ENCODE measurements around the gene TOX4.
A peak's percentile ranks its signal among the peaks of the same experiment; 100 is the strongest.

TOX4 gene

DNA sequence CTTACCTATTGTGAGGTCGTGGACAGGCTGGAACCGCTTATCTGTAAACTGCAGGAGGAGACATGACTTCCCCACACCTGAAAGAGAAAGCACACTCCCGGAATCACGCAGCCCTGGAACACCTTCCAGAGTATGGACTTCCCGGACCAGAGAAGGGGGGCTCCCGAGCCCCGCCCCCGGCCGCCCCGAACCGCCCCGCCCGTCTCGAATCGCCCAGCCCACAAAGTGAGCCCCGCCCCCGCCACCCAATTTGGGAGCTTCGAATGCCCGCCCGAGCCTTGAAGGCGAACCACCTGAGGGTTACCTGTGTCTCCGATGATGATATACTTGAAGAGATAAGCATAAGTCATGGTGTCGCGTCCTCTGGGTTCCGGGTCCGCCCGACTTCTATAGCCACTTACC is 471 bp upstream of the TOX4 start:
- peaks cover 3% of the 10 kb centered on the region; the same call in 1 of the 2 replicates for H3K36me3 ChIP-seq (ENCODE audit: insufficient read depth, low read length)
- no peaks in the 10 kb centered on the region; the same call in 1 of the 2 replicates for H3K9me3 ChIP-seq (ENCODE audit: control insufficient read depth, insufficient read depth, low read length)
- peak overlapping the region; percentile 74 for H3K9ac ChIP-seq (ENCODE audit: low read depth, low read length)
- no peaks in the 10 kb centered on the region for H3K4me1 ChIP-seq (ENCODE audit: insufficient read depth, low read length)

DNA sequence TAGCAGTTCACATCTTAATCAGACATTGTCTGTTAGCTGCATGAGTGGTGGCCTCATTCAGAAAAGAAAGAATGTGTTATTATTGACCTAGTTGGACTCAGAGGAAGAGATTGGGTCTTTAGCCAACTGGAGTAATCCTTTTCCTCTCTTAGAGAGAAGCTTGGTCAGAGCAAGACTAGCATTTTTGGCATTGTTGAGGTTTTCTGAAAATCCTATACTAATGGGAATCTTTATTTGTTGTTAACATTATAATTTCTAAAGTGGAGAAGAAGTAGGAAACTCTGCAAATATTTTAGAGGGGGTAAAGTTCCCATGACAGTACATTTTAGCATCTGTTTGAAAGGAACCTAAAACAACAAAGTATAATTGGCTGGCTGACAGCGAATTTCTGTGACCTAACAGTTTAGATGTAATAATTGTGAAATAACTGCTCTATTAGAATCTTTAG is 9.7 kb downstream of the TOX4 start:
- Histone ChIP-seq H3K9ac (ENCODE audit: low read depth, low read length) (no peak overlapping the region), H3K36me3 (ENCODE audit: insufficient read depth, low read length) (peaks cover 5% of the 10 kb centered on the region), H3K9me3 (ENCODE audit: control insufficient read depth, insufficient read depth, low read length) (no peaks in the 10 kb centered on the region), H3K4me1 (ENCODE audit: insufficient read depth, low read length) (no peaks in the 10 kb centered on the region)

DNA sequence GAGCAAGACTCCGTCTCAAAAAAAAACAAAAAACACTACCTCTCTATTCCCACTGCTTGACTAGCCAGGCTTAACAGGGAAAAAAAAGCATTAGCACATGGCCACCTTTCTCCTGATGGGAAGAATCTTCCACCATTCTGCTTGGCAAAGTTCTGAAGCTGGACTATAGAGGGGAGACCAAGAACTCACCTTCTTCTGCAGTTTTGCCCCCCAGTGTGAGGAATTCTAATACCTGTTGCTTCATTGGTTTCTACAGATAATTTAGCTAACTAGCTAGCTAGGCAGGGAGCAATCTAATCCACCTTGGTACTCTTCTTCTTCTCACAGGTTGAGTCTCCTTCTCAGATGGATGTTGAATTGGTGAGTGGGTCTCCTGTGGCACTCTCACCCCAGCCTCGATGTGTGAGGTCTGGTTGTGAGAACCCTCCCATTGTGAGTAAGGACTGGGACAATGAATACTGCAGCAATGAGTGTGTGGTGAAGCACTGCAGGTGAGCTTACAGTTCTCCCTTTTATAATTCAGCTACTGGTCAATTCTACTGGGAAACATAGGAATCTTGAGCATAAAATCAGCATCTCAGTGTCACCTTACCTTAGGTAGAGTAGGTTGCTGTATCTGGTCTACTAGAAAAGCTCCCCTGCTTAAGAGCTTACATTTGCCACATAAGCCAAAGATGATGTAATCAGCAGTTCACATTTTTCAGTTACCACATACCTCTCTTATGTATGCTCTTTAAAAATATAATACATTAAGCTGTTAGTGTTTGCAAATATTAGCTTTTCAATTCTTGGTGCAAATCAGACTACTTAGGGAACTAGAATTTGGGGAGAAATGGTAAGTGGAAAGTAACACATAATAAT is 18.1 kb downstream of the TOX4 start:
- no peak overlapping the region for H3K9ac ChIP-seq (ENCODE audit: low read depth, low read length)
- H3K4me1 ChIP-seq (ENCODE audit: insufficient read depth, low read length), result peaks cover 11% of the 10 kb centered on the region; the same call in 1 of the 2 replicates
- no peaks in the 10 kb centered on the region for H3K9me3 ChIP-seq (ENCODE audit: control insufficient read depth, insufficient read depth, low read length)
- peaks cover 36% of the 10 kb centered on the region for H3K36me3 ChIP-seq (ENCODE audit: insufficient read depth, low read length)

DNA sequence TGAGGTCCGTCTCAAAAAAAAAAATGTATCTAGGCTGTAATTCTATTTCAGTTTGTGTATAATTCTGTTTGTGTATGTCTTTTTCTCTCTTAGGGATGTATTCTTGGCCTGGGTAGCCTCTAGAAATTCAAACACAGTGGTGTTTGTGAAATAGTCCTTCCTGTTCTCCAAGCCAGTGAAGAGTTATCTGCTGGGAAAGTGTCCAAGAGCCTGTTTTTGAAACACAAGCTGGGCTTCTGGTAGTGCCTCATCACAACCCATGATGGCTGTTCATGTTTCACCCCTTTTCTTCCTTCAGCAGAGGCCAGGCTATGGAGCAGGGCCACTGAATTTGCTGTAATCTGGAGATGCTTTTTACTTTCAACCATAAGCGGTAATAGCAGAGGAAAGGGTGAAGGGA is 19.5 kb downstream of the TOX4 start:
- Histone ChIP-seq H3K4me1 (ENCODE audit: insufficient read depth, low read length) (peaks cover 11% of the 10 kb centered on the region; the same call in 1 of the 2 replicates), H3K9ac (ENCODE audit: low read depth, low read length) (no peak overlapping the region), H3K36me3 (ENCODE audit: insufficient read depth, low read length) (peaks cover 41% of the 10 kb centered on the region), H3K9me3 (ENCODE audit: control insufficient read depth, insufficient read depth, low read length) (no peaks in the 10 kb centered on the region)

DNA sequence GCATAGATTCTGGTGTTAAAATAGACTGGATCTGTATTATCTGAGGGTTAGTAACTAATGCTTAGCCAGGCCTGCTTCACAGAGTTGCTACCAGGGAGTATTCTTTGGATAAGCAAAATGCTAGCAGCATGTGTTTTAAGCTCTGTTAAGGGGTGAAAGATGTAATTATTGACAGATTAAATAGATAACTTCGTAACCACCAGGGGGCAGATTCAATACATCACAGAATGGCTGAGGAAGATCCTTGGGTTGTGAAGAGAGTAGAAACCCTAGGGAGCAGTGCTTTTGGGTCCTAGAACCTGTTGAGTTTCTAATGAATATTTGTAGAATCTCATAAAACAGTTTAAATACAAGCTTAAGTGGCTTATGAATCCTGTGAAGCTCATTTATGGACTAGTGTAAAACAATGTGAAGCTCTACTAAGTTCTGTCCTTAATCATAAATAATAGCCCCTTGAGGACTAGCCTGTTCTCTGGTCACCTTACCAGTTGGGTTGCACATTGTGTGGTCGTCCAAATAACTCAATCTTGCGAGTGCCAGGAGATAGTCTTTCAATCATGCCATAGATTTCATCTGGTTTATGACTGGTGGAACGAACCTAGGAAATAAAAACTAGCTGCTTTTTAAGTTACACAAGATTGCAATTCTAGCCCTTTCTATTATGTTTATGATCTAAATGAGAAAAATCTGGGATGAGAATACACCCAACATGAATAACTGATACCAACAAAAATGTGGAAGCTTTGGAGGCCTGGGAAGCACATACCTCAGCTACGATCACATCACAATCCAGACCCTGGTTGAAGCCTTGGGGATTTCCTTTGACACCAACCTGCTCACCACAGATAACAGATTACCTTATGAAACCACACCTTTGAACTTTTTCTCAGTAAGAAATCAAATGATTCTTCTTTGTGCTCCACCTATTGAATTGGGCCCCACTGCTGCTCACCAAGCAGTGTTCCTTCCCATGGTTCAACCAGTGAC is 21.8 kb downstream of the TOX4 start:
- H3K9me3 ChIP-seq (ENCODE audit: control insufficient read depth, insufficient read depth, low read length), result no peaks in the 10 kb centered on the region
- H3K36me3 ChIP-seq (ENCODE audit: insufficient read depth, low read length), result peaks cover 37% of the 10 kb centered on the region
- H3K4me1 ChIP-seq (ENCODE audit: insufficient read depth, low read length), result peaks cover 11% of the 10 kb centered on the region; the same call in 1 of the 2 replicates
- no peak overlapping the region for H3K9ac ChIP-seq (ENCODE audit: low read depth, low read length)

DNA sequence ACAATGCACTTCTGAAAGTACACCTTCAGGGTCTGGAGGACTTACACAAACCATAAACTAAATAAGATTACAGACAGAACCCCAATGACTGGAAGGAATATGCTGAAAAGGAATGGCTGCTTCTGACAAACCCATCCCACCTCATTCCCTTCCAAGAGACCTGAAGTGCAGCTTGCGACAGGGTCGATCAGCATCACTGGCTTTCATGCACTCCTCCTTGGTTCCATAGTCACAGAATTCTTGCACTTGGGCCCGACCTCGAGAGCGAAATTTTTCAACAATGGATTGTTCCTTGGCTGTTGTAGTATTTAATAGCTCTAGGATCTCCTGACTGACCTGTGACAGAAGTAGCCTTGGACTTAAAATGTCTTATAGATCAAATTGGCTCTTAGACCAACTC is 24.6 kb downstream of the TOX4 start:
- Histone ChIP-seq H3K36me3 (ENCODE audit: insufficient read depth, low read length) (peaks cover 25% of the 10 kb centered on the region), H3K9ac (ENCODE audit: low read depth, low read length) (no peak overlapping the region), H3K4me1 (ENCODE audit: insufficient read depth, low read length) (peaks cover 4% of the 10 kb centered on the region; the same call in 1 of the 2 replicates), H3K9me3 (ENCODE audit: control insufficient read depth, insufficient read depth, low read length) (no peaks in the 10 kb centered on the region)

DNA sequence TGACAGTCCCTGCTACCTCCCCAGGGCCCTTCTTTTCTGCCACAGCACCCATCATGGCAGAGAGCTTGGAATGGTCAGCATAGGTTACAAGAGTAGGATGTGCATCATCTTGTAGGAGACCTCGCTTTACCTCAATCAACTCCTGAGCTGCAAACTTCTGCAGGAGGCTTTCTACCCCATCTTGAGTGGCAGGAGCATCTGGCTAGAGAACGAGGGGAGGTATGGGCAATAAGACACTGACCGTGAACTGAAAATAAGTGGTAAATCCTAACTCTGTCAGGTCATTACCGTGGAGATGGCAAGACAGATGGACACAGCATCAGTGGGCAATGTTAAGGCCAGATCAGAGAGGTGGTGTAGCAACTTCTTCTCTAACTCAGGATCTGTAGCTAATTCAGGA is 26.4 kb downstream of the TOX4 start:
- peaks cover 21% of the 10 kb centered on the region for H3K36me3 ChIP-seq (ENCODE audit: insufficient read depth, low read length)
- H3K4me1 ChIP-seq (ENCODE audit: insufficient read depth, low read length), result peaks cover 4% of the 10 kb centered on the region; the same call in 1 of the 2 replicates
- no peaks in the 10 kb centered on the region for H3K9me3 ChIP-seq (ENCODE audit: control insufficient read depth, insufficient read depth, low read length)
- H3K9ac ChIP-seq (ENCODE audit: low read depth, low read length), result no peak overlapping the region

DNA sequence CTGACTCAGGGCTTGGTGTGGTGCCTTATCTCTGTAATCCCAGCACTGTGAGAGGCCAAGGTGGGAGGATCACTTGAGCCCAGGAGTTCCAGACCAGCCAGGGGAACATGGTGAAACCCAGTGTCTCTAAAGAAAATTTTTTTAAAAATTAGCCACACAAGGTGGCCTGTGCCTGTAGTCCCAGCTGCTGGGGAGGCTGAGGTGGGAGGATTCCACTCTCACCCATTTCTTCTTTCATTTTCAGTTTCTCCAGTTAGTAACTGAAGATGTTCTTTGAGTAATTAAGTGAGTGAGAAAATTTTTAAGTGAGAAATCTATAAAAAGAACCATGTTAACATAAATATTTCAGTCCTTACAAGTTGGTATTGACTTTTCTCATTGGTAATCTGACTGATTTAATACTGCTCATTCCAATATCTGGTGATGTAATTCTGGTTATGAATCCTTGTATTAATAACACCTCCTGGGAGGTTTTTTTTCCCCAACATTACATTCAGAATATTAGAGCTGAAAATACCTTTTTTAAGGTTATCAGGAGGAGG is 28.1 kb downstream of the TOX4 start:
- no peak overlapping the region for H3K9ac ChIP-seq (ENCODE audit: low read depth, low read length)
- H3K9me3 ChIP-seq (ENCODE audit: control insufficient read depth, insufficient read depth, low read length), result no peaks in the 10 kb centered on the region
- peaks cover 15% of the 10 kb centered on the region for H3K36me3 ChIP-seq (ENCODE audit: insufficient read depth, low read length)
- no peaks in the 10 kb centered on the region for H3K4me1 ChIP-seq (ENCODE audit: insufficient read depth, low read length)

DNA sequence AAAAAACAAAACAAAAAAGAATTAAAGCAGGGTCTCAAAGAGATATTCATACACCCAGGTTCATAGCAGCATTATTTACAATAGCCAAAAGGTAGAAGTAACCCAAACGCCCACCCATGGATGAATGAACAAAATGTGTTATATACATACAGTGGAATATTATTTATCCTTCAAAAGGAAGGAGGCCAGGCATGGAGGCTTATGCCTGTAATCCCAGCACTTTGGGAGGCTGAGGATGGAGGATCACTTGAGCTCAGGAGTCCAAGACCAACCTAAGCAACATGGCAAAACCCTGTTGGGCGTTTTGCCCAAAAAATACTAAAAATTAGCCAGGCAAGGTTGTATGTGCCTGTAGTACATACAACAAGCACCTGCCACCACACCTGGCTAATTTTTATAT is 29.6 kb downstream of the TOX4 start:
- H3K4me1 ChIP-seq (ENCODE audit: insufficient read depth, low read length), result no peaks in the 10 kb centered on the region
- no peaks in the 10 kb centered on the region for H3K9me3 ChIP-seq (ENCODE audit: control insufficient read depth, insufficient read depth, low read length)
- no peak overlapping the region for H3K9ac ChIP-seq (ENCODE audit: low read depth, low read length)
- H3K36me3 ChIP-seq (ENCODE audit: insufficient read depth, low read length), result peaks cover 8% of the 10 kb centered on the region; the same call in 1 of the 2 replicates

DNA sequence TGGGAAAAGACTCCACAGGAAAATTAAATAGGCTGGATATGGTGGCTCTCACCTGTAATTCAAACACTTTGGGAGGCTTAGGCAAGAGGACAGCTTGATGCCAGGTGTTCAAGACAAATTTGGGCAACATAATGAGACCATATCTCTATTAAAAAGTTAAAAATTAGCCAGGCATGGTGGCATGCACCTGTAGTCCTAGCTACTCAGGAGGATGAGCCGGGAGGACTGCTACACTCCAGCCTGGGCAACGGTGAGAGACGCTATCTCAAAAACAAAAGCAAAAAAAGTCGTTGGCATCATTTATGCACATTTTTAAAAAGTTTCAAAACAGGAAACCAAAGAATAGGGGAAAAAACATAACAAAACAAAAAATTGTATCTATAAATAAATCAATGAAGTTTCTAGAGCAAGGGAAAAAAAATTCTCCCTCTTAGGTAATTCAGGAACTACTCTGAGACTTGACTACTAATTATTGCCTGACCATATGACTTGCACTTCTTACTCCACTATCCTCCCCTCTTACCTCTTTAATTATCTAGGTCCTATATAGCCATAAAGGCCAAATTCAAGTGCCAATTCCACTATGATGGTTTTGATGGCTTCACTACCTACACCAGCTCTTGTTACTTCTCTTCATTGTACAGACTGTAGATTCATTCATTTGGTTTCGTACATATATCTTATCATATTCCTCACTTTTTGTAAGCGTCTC is 32.6 kb downstream of the TOX4 start:
- Histone ChIP-seq H3K9me3 (ENCODE audit: control insufficient read depth, insufficient read depth, low read length) (no peaks in the 10 kb centered on the region), H3K36me3 (ENCODE audit: insufficient read depth, low read length) (no peaks in the 10 kb centered on the region; the same call in 1 of the 2 replicates), H3K9ac (ENCODE audit: low read depth, low read length) (peak overlapping the region; percentile 89; the same call in 1 of the 2 replicates), H3K4me1 (ENCODE audit: insufficient read depth, low read length) (peaks cover 7% of the 10 kb centered on the region; the same call in 1 of the 2 replicates)

DNA sequence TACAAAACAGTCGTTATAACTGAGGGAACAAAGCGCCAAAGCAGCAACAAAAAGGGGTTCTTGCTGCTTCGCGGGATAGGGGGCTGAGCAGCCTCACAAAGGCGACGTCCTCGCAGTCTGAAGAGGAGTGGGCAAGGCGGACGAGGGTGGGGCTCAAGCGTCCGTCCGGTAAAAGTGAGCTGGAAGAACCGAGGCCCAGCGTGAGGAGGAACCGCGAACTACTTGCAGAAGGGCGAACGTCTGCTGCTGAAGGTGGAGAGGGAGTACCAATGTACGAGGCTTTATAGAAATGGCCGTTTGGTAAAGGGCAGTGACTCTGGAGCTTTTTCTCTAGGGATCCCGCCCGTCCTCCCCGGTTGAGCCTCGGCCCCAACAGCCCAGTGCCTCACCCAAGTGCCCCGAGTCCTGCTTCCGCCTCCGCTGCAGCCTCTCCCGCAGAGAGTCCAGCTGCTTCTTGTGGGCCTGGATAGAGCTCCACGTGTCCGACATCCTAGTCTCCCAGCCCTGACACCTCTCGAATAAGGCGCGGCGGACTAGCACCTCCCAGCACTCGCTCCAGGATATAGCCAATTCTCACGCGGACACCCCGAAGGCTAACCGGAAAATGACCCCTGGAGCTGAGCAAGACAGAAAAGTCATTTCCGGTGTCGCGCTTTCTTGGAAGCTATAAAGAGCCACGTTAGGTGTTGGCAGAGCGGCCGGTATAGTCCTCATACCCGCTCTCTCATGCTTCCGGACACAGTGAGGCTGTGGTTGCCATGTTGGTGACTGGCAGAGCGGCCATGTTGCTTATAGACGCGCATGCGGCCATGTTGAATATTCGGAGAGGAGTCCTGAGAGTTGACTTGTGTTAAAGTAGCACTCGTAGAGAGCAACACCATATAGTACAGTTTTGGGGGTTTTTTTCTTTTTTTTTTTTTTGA is 34.0 kb downstream of the TOX4 start, which contains the start of gene METTL3:
Gene METTL3, minus strand, starts transcription at position 606 of the 923 bp plus-strand sequence. Its CDS starts 117 bp downstream, at position 489.
- Histone ChIP-seq H3K36me3 (ENCODE audit: insufficient read depth, low read length) (no peaks in the 10 kb centered on the region; the same call in 1 of the 2 replicates), H3K9ac (ENCODE audit: low read depth, low read length) (peak within 1 kb of the TSS; percentile 89), H3K9me3 (ENCODE audit: control insufficient read depth, insufficient read depth, low read length) (no peaks in the 10 kb centered on the region), H3K4me1 (ENCODE audit: insufficient read depth, low read length) (peaks cover 7% of the 10 kb centered on the region; the same call in 1 of the 2 replicates)

DNA sequence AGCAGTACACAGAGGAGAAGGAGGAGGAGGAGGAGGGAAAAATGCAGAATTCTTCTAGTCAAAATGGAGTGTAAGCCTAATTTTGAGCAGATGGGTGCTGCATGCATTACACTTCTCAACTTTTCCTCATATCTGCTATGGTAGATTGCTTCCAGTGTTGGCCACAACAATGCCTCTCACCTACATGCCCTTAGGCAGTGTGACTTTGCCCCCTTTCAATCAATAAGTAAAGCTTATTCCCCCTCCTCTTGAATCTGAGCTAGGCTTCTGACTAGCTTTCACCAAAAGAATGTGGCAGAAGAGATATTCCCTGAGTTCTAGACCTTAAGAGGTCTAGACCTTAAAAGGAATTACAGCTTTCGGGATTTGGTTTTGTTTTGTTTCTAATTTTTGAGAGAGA is 37.3 kb downstream of the TOX4 start:
- no peaks in the 10 kb centered on the region for H3K9me3 ChIP-seq (ENCODE audit: control insufficient read depth, insufficient read depth, low read length)
- H3K9ac ChIP-seq (ENCODE audit: low read depth, low read length), result no peak overlapping the region
- H3K4me1 ChIP-seq (ENCODE audit: insufficient read depth, low read length), result peaks cover 7% of the 10 kb centered on the region; the same call in 1 of the 2 replicates
- no peaks in the 10 kb centered on the region for H3K36me3 ChIP-seq (ENCODE audit: insufficient read depth, low read length)
